ENCODE results near the gene PARVA.
"Not testable (repeated sequence)": the region's sequence is repeated elsewhere in the genome, so short reads cannot be mapped to it uniquely, and the experiment has no call there.

- not testable (repeated sequence) for TF ChIP-seq CTCF, POLR2A (IDR thresholded peaks at IDR 0.05)
Measured at GRCh38 chr11:12365965-12366575, 11.3 kb upstream of the PARVA start.

All from lower leg skin (tissue), 3 donors.